Limb (tissue), 2 donors: ENCODE data around the gene KCNJ13.
A peak's percentile ranks its signal among the peaks of the same experiment; 100 is the strongest.

Experiments used
- DNase-seq, 2 donors: peaks; one replicate each; pipeline ENCODE4 v3.0.0-alpha.2; 2016; ENCODE audit errors: extremely low spot score in 2 of 2

Gene KCNJ13

GRCh38 chr2:232776435-232776834 is at the start of gene KCNJ13:
Gene KCNJ13, minus strand, starts transcription at chr2:232776565. Its CDS starts 5,203 bp downstream, at chr2:232771362.
- no peak for DNase-seq

- DNase-seq = no peak
These were observed 41.4 kb upstream of the KCNJ13 start for GRCh38 chr2:232817756-232818155.

DNA sequence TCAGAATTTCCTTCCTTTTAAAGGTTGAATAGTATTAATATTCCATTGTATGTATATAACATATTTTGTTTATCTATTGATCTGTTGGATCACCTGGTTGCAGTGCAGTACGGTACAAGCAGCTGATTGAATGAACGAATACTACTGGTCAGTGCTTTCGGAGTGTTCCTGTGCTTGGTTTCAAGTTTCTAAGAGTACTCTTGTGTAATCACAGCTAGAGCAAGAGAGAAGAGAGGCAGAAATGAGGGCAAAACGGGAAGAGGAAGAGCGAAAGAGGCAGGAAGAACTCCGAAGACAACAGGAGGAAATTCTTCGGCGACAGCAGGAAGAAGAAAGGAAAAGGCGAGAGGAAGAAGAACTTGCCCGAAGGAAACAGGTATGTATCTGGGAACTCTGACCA is 40.3 kb upstream of the KCNJ13 start:
- no peak for DNase-seq

DNA sequence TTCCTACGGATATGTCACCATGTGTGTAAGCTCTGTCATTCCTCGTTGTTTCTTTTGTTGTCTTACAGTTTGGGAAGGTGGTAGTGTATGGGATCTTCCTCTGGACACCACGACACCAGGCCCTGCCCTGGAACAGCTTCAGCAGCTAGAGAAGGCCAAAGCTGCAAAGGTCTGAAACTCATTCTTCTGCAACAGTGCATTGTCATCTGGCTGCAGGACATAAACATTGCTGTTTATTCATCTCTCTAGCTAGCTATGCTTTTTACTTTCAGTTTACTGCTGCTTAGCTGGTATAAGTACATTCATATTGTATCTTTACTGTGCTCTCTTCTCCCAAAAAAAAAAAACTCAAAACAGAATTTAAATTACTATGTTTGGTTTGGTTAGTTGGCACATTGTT is 39.2 kb upstream of the KCNJ13 start:
- DNase-seq = no peak

- no peak for DNase-seq
These were observed 34.1 kb upstream of the KCNJ13 start for GRCh38 chr2:232810444-232810843.

DNA sequence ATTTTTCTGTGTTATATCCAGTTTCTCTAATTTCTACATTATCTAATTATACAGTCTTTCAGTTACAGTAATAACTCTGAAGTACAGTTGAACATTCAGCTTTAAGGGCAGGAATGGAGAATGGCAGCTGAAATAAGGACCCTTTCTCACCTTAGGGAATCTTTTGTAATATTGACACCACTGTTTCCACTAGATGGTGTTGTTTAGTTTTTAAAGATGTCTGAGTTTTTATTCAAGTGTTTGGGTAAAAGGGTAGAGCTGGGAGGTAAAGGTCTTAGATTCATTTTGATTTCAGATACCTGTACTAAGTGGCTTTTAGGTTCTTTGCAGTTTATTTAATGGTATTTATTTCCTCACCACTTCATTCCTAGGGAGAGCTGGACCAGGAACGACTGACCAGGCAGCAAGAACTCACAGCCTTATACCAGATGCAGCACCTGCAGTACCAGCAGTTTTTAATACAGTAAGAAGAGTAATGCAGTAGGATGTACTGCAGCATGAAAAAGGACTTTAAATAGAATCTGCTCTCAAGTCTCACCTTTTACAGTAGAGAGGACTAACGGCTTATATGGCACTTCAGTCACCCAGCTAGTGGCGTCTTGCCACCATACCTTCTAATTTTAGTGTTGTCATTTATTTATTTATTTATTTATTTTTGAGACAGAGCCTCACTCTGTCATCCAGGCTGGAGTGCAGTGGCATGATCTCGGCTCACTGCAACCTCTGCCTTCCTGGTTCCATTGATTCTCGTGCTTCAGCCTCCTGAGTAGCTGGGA is 33.2 kb upstream of the KCNJ13 start:
- no peak for DNase-seq

GRCh38 chr2:232802091-232802490 is 25.7 kb upstream of the KCNJ13 start:
- no peak for DNase-seq

GRCh38 chr2:232800166-232800565 is 23.8 kb upstream of the KCNJ13 start:
- no peak for DNase-seq

- DNase-seq = no peak
These were observed 21.8 kb upstream of the KCNJ13 start for GRCh38 chr2:232798187-232798586.

- DNase-seq = no peak
These were observed 19.6 kb upstream of the KCNJ13 start for GRCh38 chr2:232795920-232796319.

- DNase-seq = no peak
These were observed 18.6 kb upstream of the KCNJ13 start for GRCh38 chr2:232794981-232795380.

GRCh38 chr2:232793271-232793670 is 16.9 kb upstream of the KCNJ13 start:
- no peak for DNase-seq

GRCh38 chr2:232791518-232791917 is 15.2 kb upstream of the KCNJ13 start:
- no peak for DNase-seq

DNA sequence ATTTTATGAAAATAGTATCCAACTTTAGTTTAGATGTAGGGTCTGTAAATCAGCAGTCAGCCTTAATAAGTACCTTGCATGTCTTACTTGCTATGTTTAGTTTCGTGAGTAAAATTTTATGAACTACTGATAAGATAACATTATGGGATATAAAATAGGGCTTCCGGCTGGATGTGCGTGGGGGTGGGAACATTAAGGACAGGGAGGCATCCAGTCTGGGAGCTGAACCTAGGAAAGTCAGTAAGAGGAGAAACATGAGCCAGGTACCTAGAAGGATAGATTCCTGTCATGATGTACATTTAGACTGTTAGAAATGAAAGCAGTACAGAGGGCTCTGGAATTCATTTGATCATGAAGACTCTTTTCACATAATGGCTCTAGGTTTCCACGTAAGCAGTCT is 12.7 kb upstream of the KCNJ13 start:
- DNase-seq = no peak

- no peak for DNase-seq
These were observed 11.4 kb upstream of the KCNJ13 start for GRCh38 chr2:232787806-232788205.

DNA sequence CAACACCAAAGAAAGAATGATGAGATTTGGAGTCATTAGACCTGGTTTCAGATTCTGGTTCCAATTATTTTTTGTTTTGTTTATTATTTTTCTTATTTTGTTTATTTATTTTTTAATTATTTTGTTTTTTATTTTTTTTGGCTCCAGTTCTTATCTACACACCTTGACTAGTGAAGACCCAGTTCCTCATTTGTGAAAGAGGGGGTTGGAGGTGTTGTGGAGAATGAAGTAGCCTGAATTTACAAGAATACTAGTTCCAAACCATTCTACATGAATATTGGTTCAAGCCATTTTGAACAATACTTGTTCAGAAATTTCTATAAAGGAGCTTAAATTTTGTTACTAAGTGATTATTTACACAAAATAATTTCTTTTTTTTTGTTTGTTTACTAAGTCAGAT is 6.9 kb upstream of the KCNJ13 start:
- DNase-seq = no peak

- DNase-seq = no peak
These were observed 5.4 kb upstream of the KCNJ13 start for GRCh38 chr2:232781765-232782164.

- DNase-seq = peak; percentile 30 to 44
These were observed 3.6 kb upstream of the KCNJ13 start for GRCh38 chr2:232779934-232780333.

DNA sequence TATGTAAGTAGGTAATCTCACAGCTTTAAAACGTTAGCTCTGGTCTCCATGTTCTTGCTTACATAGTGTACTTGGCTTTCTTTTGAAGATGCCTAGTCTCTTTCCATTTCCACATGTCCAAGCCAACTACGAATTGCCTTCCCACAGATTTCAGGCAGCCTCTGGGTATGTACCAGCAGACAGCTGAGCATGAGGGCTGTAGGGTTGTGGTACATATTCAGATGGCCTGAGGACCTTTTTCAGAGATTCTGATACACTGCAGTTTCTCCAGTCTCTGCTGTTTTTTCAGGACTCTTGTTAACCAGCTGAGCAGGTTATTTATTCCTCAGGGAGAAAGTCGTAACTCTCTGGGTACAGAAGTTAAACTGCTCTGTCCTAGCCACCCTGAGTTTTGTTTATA is 3.1 kb upstream of the KCNJ13 start:
- no peak for DNase-seq

DNA sequence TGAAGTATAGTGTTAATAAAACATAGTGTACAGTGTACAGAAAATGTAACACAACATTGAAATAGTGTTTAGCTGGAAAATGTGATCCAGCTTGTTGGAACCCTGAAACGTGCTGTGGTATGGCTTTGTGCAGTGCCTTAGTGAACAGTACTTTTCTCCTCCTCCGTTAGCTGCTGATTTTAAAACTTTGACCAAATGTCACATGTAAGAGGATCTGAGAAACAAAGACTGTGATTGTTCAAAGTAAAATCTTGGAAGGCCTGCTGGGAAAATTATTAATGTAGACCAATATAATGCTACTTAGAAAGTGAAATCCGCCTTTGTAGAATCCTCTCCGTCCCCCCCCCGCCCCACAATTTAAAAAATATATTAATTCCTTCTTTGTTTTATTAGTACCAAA is 911 bp upstream of the KCNJ13 start:
- DNase-seq = no peak

- no peak for DNase-seq
These were observed 2.5 kb downstream of the KCNJ13 start for GRCh38 chr2:232773815-232774214.

GRCh38 chr2:232772531-232772930 is 3.8 kb downstream of the KCNJ13 start:
- DNase-seq = no peak

GRCh38 chr2:232771870-232772269 is 4.5 kb downstream of the KCNJ13 start:
- DNase-seq = no peak

DNA sequence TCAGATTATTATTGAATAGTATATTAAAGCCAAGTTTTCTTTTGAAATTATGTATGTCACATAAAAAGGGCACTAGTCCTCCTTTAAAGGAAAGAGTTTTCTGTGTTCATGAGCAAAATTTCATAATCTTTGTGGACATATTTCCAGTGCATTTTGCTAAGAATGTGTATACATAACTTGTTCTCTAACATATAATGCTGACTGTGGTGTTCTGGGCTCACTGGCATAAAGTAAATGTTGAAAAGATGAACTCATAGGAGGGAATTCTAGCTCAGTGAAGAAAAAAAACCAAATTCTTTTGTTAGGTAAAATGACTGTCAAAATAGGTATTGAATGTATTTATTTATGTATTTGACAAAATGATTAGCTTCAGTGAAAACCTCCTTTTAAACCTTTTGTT is 6.2 kb downstream of the KCNJ13 start:
- DNase-seq = no peak
